KG1 (cell line): ENCODE measurements around the gene SPECC1L.
"Not testable (repeated sequence)": the region's sequence is repeated elsewhere in the genome, so short reads cannot be mapped to it uniquely, and the experiment has no call there.

Source experiments
- DNase-seq: peaks from one replicate; lab custom pipeline; 2025; lab: John Stamatoyannopoulos, UW

Gene SPECC1L

DNA sequence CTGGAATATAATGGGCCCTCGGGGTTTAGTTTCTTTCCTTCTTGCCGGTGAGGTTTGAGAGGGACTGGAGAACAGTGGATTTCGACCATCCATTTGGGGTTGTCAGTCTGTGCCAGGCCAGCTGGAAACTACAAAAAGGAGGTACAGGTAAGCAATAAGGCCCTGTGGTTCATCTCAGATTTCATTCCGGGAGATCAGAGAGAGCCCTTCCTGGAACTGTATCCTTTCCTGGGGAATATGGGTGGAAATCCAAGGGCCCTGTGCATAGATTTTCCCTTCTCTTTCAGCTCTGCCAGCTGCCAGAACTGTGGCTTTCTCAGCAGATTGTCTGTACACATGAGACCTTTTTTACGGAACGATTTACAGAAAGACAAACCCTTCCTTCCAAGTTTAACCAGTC, 17.2 kb downstream of the SPECC1L start:
- DNase-seq, result not testable (repeated sequence)

DNA sequence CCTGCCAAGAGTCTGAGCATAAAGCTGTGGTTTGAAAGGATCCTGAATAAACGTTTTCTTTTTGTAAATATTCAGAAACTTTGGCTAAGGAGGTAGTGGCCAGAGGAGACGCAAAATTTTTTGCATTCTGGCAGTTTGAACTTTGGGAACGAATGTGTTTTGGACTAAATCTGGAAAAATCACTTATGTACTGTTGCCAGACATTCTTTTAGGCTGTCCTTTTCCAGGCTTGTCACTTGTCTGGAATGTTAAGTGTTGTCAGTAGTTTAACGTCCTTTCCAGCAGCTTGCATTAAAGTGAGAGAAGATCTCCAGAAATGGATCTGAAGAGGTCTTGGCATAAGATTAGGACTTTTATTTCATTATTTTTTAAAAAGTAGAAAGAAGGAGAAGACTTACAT, 18.5 kb downstream of the SPECC1L start:
- no peak for DNase-seq

DNA sequence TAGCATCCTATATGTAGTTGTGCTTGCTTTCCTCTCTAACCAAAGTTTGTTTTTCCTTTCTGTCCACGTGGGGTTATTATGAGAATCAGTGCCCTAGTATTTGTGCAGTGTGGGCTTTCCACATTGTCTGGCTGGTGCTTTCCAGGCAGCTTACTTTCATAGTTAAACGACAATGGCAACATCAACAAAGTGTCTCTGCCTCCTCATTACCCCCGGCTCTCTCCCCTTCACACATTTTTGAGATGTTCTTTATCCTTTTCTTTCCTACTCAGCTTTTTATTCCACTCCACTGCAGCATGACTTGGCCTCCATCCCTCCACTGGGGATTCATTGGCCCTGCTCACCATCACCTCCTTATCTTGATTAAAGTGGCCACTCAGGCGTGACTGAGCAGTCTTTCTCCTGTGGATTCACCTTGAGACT, 19.1 kb downstream of the SPECC1L start:
- no peak for DNase-seq

DNA sequence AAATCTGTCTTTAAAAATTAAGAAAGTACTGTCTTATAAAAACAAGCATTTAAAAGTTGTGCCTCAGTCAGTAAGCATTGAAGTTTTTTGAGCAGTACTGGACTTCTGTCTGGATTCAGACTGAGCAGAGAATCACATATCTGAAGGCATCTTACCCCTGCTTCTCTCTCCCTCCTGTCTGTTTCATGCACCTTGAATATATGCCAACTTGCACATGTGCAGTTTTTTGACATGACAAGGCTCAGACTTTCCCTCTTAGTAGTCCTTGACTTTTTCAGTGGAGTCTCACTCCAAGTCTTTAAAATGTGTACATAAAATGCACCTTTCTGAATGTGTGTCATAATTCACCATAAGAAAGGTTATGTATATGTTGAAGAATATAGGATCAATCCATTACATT, 19.8 kb downstream of the SPECC1L start:
- DNase-seq, result no peak

DNA sequence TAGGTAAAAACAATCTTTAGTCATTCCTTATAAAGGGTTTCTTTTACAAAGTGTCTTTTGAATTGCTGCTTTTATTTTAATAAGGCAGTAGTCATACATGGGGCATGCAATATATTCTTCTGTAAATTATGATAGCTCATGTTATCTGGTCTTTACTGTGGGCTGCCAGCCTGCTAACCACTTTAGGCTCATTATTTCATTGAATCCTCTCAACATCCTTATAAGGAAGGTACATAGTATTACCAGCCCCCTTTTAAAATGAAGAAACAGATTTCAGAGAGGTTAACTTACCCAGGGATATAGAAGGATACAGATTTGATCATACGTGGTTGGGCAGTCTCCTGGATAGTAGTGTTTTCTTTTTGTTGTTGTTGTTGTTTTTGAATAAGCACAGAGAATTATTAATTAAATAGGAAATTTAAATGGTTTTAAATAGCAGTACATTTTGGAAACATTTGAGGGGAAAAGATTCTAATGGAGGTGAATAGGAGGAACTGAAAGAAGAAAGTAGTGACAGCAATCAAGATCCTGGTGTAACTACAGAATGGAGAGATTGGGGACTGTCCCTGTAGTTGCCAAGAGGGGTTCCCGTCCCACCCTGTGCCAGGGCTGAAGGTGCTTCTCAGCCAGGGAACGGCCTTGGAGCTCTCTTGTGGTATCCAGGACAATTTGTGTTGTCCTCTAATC, 21.0 kb downstream of the SPECC1L start:
- DNase-seq, result no peak

DNA sequence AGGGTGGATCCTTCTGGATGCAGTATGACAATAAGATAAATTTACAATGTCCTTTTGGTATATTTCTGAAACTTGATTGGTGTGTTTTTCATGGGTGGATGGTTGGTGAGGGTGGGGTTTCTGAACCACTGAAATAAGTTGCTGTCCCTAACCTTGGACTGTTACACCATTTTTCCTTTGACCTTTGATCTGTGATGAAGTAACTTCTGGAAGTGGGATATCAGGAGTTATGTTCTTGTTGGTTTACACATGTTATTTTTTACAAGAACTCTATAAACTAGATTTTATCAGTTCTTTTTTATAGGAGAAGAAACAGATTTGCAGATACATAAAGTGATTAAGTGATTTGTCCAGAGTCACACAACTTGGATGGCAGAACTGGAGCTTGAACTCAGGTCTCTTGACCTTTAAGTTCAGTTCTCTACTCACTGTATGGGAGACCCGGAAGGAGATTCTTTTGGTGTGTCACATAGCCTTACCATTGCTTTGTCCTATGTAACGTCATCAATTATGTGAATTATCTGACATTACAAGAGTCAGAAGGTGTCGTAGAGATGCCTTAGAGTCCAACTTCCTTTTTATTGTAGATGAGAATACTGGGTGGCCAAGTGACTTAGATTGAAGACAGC, 21.7 kb downstream of the SPECC1L start:
- DNase-seq, result not testable (repeated sequence)

DNA sequence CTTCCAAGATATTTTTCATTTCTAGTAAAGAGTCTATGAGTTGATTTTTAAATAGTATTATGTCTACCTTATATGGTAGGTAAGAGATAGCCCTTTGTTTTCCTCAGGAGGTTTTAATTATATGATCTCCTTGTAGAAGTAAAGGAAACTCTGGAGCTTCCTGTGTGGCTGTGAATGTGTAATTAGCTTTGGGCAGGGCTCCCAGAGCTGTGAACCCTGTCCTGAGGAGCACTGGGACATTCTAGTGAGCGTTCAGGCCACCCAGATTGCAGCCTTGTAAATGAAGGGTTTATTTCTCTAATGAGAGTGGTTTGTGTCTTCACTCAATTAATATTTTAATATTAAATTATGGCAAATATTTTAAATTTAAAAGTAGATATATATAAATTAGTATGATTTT, 24.3 kb downstream of the SPECC1L start:
- not testable (repeated sequence) for DNase-seq

DNA sequence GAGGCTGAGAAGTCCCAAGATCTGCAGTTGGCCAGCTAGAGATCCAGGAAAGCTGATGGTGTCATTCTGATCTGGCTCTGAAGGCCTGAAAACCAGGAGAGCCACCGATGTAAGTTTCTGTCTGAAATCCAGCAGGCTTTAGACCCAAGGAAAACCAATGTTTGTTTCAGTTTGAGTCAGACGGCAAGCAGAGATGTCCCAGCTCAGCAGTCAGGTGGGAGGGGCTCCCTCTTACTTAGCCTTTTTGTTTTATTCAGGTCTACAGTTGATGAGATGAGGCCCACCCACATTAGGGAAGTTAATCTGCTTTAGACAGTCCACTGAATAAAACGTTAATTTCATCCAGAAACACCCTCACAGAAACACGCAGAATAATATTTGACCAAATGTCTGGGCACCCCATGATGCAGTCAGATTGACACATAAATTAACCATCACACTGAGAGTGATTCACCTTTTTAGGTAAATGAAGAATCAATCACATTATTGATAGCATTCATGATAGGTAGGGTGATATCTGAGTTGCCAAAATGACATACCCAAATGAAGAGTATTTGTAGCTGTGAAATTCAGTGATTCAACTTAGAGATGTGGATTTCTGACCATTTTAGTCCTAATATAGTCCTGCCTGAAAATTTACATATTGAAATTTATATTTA, 28.0 kb downstream of the SPECC1L start:
- not testable (repeated sequence) for DNase-seq

DNA sequence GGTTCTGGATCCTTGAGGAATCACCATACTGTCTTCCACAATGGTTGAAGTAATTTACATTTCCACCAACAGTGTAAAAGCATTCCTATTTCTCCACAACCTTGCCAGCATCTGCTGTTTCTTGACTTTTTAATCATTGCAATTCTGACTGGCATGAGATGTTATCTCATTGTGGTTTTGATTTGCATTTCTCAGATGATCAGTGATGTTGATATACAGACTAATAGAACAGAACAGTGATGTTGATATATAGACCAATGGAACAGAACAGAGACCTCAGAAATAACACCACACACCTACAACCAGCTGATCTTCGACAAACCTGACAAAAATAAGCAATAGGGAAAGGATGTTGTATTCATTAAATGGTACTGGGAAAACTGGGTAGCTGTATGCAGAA, 29.9 kb downstream of the SPECC1L start:
- not testable (repeated sequence) for DNase-seq

DNA sequence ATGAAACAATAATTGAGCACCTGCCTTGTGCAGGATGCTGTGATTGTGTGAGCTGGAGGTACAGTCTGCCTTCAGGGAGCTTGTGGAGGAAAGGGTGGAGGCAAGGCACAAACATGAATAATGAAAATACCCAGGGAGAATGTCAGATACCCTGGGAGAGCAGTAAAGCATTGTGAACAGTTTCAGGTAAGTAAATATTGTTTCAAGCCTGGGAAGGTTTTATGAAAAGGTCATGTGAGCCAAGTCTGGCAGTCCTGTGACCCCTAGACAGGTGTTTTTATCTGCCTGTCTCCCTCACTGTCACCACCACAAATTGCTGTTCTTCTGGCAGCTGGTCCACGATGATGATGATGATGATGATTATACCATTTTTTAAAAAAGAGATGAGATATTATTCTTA, 32.0 kb downstream of the SPECC1L start:
- DNase-seq, result no peak

DNA sequence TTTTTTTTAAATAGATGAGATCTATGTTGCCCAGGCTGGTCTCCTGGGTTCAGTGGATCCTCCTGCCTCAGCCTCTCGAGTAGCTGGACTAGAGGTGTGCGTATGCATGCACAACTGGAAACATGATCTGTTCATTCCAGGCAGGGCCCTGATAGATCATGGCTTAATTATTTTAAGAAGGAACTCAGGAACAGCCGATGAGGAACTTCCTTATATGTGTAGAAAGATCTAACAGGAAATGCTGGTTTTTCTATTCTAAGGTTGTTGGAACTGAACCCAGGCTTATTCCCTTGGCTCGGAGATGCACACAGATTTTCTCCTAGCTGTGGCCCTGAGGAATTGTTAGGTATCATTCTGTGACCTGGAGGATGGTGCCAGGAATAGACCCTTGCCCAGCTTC, 32.4 kb downstream of the SPECC1L start:
- DNase-seq, result no peak

DNA sequence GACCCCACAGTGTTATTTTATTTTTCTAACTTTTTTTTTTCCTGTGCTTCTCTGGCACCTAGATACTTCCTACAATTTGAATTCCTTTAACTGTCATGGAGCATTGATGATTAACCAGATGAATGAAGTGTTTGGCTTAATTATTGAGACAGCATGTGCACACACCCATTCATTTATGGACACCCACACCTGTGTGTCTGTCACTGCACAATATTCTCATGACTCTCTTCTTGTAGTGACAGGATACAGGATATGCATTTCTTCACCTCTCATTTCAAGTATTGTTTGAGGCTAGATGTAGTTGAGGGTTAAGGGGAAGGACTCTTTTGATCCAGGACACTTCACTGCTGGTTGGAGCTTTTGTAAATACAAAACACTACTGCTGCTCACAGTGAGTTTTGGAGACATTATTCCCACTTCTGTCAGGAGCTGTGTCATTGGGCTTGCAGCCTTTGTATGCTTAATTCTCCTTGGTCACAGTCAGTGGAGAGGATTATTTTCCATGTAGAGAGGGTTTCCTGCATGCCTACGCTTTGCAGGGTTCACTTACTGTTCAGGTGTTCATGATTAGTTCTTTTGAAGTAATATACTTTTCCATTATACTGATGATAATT, 33.5 kb downstream of the SPECC1L start:
- DNase-seq, result no peak

DNA sequence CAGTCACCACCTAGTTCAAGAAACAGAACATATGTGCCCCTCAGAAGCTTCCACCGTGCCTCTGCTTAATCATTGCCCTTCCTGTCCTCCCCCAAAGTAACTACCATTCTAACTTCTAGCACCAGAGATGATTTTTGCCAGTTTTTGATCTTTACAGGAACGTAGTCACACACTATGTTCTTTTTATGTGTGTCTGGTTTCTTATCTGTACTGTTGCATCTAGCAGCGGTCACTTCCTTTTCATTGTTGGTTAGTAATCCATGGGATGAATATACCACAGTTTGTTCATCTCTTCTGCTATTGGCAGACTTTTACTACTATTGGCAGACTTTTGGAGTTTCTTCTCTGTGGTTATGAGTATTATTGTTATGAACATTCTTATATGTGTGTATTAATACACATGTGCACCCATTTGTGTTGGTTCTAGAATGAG, 34.6 kb downstream of the SPECC1L start:
- peak; percentile 34 for DNase-seq

DNA sequence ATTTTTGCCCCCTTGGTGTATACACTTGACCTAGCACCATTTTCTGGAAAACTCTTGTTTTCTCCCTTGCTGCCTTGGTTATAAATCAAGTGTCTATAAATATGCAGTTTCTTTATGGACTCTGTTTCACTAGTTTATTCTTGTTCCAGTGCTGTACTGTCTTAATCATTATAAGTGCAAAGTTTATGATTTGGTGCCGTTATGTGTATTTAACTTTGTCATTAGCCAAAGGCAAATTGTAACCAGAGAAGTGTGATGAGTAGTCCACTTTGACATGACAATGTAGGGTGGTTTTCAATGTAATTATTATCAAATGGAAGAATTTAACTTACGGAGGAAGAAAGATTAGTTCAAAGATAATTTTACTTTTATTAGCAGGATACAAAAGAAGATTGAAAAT, 40.3 kb downstream of the SPECC1L start:
- no peak for DNase-seq

DNA sequence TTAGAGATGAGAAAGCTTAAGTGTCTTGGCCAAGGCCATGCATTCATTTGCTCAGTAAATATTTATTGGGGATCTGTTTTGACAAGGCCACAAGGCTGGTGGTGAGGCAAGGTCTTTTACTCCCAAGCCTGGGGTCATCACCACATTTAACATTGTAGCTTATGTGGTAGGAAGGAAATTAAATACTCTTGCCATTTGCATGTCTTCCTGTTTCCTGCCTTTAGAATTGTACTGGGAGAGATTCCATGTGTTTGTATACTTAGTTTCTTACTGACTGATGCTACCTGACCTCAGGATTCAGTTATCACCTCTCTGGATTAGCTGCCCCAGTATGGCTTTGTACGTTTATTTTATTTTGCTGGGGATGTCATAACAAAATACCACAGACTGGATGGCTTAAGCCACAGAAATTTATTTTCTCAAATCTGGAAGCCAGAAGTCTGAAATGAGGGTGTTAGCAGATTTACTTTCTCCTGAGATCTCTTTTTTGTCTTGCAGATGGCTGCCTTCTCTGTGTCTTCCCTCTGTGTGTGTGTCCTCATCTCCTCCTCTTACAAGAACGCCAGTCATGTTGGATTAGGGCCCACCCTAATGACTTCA, 44.8 kb downstream of the SPECC1L start:
- no peak for DNase-seq

DNA sequence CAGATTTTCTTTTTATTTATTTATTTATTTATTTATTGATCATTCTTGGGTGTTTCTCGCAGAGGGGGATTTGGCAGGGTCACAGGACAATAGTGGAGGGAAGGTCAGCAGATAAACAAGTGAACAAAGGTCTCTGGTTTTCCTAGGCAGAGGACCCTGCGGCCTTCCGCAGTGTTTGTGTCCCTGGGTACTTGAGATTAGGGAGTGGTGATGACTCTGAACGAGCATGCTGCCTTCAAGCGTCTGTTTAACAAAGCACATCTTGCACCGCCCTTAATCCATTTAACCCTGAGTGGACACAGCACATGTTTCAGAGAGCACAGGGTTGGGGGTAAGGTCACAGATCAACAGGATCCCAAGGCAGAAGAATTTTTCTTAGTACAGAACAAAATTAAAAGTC, 45.6 kb downstream of the SPECC1L start:
- not testable (repeated sequence) for DNase-seq

DNA sequence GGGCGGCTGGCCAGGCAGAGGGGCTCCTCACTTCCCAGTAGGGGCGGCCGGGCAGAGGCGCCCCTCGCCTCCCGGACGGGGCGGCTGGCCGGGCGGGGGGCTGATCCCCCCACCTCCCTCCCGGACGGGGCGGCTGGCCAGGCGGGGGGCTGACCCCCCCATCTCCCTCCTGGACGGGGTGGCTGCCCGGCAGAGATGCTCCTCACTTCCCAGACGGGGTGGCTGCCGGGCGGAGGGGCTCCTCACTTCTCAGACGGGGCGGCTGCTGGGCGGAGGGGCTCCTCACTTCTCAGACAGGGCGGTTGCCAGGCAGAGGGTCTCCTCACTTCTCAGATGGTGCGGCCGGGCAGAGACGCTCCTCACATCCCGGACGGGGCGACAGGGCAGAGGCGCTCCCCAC, 46.9 kb downstream of the SPECC1L start:
- DNase-seq, result not testable (repeated sequence)

DNA sequence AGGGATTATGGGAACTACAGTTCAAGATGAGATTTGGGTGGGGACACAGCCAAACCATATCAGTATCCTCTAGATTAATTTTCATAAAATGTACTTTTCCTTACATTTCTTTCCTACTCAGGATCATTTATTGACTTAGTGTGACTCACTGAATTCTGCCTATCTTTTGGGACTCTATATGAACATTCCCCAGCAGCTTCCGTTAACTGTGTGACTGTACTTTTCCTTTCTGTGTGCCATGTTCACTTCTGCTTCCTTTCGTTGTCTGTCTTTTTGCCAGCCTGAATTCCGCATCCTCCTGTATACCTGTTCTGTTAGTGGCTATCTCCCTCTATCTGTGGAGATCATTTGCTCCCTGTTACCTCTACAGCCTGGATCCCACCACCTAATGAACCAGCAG, 48.8 kb downstream of the SPECC1L start:
- DNase-seq, result no peak

DNA sequence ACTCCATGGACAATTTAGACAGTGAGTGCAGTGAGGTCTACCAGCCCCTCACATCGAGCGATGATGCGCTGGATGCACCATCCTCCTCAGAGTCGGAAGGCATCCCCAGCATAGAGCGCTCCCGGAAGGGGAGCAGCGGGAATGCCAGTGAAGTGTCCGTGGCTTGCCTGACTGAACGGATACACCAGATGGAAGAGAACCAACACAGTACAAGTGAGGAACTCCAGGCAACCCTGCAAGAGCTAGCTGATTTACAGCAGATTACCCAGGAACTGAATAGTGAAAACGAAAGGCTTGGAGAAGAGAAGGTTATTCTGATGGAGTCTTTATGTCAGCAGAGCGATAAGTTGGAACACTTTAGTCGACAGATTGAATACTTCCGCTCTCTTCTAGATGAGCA, 51.4 kb downstream of the SPECC1L start:
- DNase-seq, result no peak

DNA sequence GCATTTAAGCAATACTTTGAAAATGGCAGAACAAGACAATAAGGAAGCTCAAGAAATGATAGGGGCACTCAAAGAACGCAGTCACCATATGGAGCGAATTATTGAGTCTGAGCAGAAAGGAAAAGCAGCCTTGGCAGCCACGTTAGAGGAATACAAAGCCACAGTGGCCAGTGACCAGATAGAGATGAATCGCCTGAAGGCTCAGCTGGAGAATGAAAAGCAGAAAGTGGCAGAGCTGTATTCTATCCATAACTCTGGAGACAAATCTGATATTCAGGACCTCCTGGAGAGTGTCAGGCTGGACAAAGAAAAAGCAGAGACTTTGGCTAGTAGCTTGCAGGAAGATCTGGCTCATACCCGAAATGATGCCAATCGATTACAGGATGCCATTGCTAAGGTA, 51.9 kb downstream of the SPECC1L start:
- no peak for DNase-seq

DNA sequence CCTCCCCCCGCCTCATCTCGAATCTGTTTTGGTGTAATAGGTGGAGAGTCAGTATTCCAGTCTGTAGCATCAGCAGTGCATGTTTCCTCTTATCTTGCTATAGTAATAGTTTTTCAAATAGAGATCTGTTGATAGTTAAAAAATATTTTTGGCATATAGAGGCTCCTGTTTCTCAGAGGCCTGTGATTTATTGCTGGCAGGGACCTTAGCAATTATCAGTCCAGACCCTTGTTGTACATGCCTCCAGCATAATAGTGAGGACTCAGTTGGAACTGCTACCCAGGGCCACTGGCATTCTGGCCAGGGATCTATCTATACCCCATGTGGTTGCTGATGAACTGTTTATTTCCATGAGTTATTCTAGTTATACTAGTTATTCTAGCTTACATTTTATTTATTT, 52.6 kb downstream of the SPECC1L start:
- DNase-seq, result no peak

DNA sequence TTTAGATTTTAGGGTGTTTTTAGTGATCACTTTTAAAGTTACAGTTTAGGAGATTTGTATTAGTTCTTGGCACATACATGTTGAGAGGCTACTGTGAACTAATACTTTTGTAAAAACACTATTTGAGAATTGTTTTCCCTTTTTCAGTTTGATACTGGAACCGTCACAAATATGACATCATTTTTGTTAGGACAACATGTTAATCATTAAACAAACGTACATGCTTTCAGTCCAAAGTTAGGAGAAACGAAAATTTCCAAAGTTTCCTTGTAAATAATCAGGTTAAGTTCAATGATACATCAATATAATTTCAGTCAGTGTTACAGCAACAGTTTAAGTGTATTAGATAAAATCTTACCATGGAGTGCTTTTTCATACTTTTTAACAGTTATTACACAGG, 53.1 kb downstream of the SPECC1L start:
- no peak for DNase-seq

DNA sequence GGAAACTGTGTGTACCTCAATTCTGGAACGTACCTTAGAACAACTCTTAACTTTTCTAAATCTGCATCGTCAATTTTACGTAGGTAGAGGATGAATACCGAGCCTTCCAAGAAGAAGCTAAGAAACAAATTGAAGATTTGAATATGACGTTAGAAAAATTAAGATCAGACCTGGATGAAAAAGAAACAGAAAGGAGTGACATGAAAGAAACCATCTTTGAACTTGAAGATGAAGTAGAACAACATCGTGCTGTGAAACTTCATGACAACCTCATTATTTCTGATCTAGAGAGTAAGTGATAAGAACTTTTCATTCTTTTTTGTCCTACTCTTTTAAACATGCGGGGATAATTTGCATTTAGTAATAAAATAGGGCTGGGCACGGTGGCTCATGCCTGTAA, 53.5 kb downstream of the SPECC1L start:
- no peak for DNase-seq
